Panc1 (cell line): ENCODE measurements around the gene BFSP1. TPM values are rescaled to one million over a fixed set of nuclear protein-coding genes. Genes with fewer than 3 reads are reported as not detected.

ENCODE experiments used
- ATAC-seq: fragments of 200-7000 bp; cut with Tn5 transposase; 2 replicates; pipeline ENCODE4 v1.9.1; 2020; ENCODE audit warnings: mild to moderate bottlenecking, moderate library complexity
- BruUV-seq: library from RNA; stranded (reverse); fragments of 400-500 nt; replicated peaks from 2 replicates; lab custom pipeline; 2021; lab: Mats Ljungman, UMichigan
- CTCF ChIA-PET: fragments of 300-600 bp; sonication (Branson Sonifier 250); formaldehyde crosslinking; loops from one replicate; lab custom pipeline; 2022; ENCODE audit warnings: antibody characterized with exemption; lab: Charles Lee
- POLR2A ChIA-PET: fragments of 300-600 bp; sonication (Branson Sonifier 250); formaldehyde crosslinking; loops from one replicate; lab custom pipeline; 2022; ENCODE audit warnings: antibody characterized with exemption; lab: Charles Lee
- DNase-seq: peaks from one replicate; pipeline ENCODE4 v3.0.0-alpha.2; 2010; ENCODE audit warnings: low read depth, low spot score
- H3K27ac ChIP-seq: 2 replicates; pipeline ENCODE4 v1.5.1; 2011; ENCODE audit warnings: mild to moderate bottlenecking, low read length, inconsistent platforms
- H3K27me3 ChIP-seq: fragments of 200-500 bp; sonication (Bioruptor generic); 2 replicates; pipeline ENCODE4 v1.6.0; 2014; ENCODE audit warnings: low read length, inconsistent platforms; ENCODE audit not compliant: control insufficient read depth, insufficient read depth
- H3K36me3 ChIP-seq: fragments of 200-500 bp; sonication (Bioruptor generic); 2 replicates; pipeline ENCODE4 v1.5.1; 2014; ENCODE audit warnings: inconsistent platforms, mild to moderate bottlenecking, low read length, moderate library complexity; ENCODE audit not compliant: control insufficient read depth, insufficient read depth
- H3K4me1 ChIP-seq: 2 replicates; pipeline ENCODE4 v1.5.1; 2011; ENCODE audit warnings: inconsistent platforms, mild to moderate bottlenecking, low read length, moderate library complexity; ENCODE audit not compliant: control insufficient read depth, insufficient read depth
- H3K4me3 ChIP-seq, 2 experiments: 2 replicates each; pipeline ENCODE4 v1.5.1; 2011 to 2012; ENCODE audit warnings: low read depth in 2 of 2, low read length in 2 of 2, mild to moderate bottlenecking in 2 of 2, inconsistent platforms in 1 of 2, moderate library complexity in 1 of 2
- H3K9me3 ChIP-seq: fragments of 200-500 bp; sonication (Bioruptor generic); 2 replicates; pipeline ENCODE4 v1.5.1; 2014; ENCODE audit warnings: low read depth, mild to moderate bottlenecking, inconsistent platforms, low read length, moderate library complexity; ENCODE audit not compliant: control insufficient read depth, insufficient read depth
- POLR2AphosphoS5 ChIP-seq: IDR thresholded peaks from 2 replicates; pipeline ENCODE4 v1.6.1; 2012; ENCODE audit warnings: mild to moderate bottlenecking, low read depth, low read length, moderate library complexity
- SIN3A ChIP-seq: IDR thresholded peaks from 2 replicates; pipeline ENCODE4 v1.6.1; 2012; ENCODE audit warnings: low read depth, mild to moderate bottlenecking, low read length, moderate library complexity, borderline replicate concordance; ENCODE audit not compliant: insufficient read depth
- TCF7L2 ChIP-seq: IDR thresholded peaks from 2 replicates; pipeline ENCODE4 v1.6.1; 2011; ENCODE audit warnings: mild to moderate bottlenecking, low read depth, low read length, inconsistent platforms
- in situ Hi-C: cut with HindIII; loops from 2 replicates; pipeline ENCODE4 v1.10.0; 2016; ENCODE audit warnings: low sequenced_read_pairs, low pct_unique_long_range_greater_than_20kb
- intact Hi-C: fragments of 100-400 bp; cut with micrococcal nuclease; formaldehyde crosslinking; loops from one replicate; pipeline ENCODE4 v1.10.0; 2022; ENCODE audit not compliant: unreplicated experiment
- total RNA-seq: library from RNA; stranded (reverse); gene quantifications from one replicate; pipeline ENCODE4 v1.2.1, GENCODE V29; 2021; ENCODE audit not compliant: unreplicated experiment
- TF ChIP-seq, protein P1 (sequence below): fragments of 450-650 bp; IDR thresholded peaks from 2 replicates; pipeline ENCODE4 v1.5.1; 2017; ENCODE audit warnings: mild to moderate bottlenecking
- TF ChIP-seq, protein P2 (sequence below), 2 experiments: IDR thresholded peaks; 2 replicates each; pipeline ENCODE4 v1.6.1; 2011 to 2012; ENCODE audit warnings: low read depth in 2 of 2, control low read depth in 1 of 2, low read length in 1 of 2, mild to moderate bottlenecking in 1 of 2, moderate library complexity in 1 of 2; ENCODE audit not compliant: insufficient read depth in 1 of 2

Gene BFSP1
- total RNA-seq, 1 experiment from 2014 or later, result 6.9 TPM

GRCh38 chr20:17502105-17502504, 29.1 kb downstream of the BFSP1 start:
- Histone ChIP-seq H3K4me3 (no peak overlapping the region), H3K36me3 (no peaks in the 10 kb centered on the region), H3K4me1 (peaks cover 13% of the 10 kb centered on the region; the same call in 1 of the 2 replicates), H3K27me3 (no peaks in the 10 kb centered on the region), H3K9me3 (no peaks in the 10 kb centered on the region), H3K27ac (no peak overlapping the region)
- DNase-seq (no peak), ATAC-seq (no peak)
- intact Hi-C loops (loop anchor here (10.0 kb wide), 1 partner anchor 493 kb away; no protein-coding TSS in a partner anchor), in situ Hi-C loops (no loop called here)
- no peak for TF ChIP-seq POLR2AphosphoS5
- TF ChIP-seq, protein P1, sequence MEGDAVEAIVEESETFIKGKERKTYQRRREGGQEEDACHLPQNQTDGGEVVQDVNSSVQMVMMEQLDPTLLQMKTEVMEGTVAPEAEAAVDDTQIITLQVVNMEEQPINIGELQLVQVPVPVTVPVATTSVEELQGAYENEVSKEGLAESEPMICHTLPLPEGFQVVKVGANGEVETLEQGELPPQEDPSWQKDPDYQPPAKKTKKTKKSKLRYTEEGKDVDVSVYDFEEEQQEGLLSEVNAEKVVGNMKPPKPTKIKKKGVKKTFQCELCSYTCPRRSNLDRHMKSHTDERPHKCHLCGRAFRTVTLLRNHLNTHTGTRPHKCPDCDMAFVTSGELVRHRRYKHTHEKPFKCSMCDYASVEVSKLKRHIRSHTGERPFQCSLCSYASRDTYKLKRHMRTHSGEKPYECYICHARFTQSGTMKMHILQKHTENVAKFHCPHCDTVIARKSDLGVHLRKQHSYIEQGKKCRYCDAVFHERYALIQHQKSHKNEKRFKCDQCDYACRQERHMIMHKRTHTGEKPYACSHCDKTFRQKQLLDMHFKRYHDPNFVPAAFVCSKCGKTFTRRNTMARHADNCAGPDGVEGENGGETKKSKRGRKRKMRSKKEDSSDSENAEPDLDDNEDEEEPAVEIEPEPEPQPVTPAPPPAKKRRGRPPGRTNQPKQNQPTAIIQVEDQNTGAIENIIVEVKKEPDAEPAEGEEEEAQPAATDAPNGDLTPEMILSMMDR, result no peak
- no peak for TF ChIP-seq SIN3A
- TF ChIP-seq, protein P2, sequence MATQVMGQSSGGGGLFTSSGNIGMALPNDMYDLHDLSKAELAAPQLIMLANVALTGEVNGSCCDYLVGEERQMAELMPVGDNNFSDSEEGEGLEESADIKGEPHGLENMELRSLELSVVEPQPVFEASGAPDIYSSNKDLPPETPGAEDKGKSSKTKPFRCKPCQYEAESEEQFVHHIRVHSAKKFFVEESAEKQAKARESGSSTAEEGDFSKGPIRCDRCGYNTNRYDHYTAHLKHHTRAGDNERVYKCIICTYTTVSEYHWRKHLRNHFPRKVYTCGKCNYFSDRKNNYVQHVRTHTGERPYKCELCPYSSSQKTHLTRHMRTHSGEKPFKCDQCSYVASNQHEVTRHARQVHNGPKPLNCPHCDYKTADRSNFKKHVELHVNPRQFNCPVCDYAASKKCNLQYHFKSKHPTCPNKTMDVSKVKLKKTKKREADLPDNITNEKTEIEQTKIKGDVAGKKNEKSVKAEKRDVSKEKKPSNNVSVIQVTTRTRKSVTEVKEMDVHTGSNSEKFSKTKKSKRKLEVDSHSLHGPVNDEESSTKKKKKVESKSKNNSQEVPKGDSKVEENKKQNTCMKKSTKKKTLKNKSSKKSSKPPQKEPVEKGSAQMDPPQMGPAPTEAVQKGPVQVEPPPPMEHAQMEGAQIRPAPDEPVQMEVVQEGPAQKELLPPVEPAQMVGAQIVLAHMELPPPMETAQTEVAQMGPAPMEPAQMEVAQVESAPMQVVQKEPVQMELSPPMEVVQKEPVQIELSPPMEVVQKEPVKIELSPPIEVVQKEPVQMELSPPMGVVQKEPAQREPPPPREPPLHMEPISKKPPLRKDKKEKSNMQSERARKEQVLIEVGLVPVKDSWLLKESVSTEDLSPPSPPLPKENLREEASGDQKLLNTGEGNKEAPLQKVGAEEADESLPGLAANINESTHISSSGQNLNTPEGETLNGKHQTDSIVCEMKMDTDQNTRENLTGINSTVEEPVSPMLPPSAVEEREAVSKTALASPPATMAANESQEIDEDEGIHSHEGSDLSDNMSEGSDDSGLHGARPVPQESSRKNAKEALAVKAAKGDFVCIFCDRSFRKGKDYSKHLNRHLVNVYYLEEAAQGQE (IDR thresholded peaks at IDR 0.05; ENCODE audit: insufficient read depth in 1 of 2, low read depth in 2 of 2, low read length in 1 of 2), result no peak
- TF ChIP-seq TCF7L2, result no peak
- CTCF ChIA-PET, result no interaction called here
- no TSS peak for BruUV-seq
- POLR2A ChIA-PET, result no interaction called here

- ChIA-PET CTCF (no interaction called here), POLR2A (no interaction called here)
- no peaks in the 10 kb centered on the region for H3K36me3 ChIP-seq
- in situ Hi-C loops, result no loop called here
- H3K9me3 ChIP-seq, result no peaks in the 10 kb centered on the region
- no peaks in the 10 kb centered on the region for H3K27me3 ChIP-seq
- no peak for DNase-seq
- no TSS peak for BruUV-seq
- H3K27ac ChIP-seq, result no peak overlapping the region
- no peak for TF ChIP-seq POLR2AphosphoS5
- no peak for TF ChIP-seq TCF7L2
- TF ChIP-seq, protein P1, result no peak
- TF ChIP-seq, protein P2 (IDR thresholded peaks at IDR 0.05; ENCODE audit: insufficient read depth in 1 of 2, low read depth in 2 of 2, low read length in 1 of 2), result no peak
- ATAC-seq, result no peak
- intact Hi-C loops, result loop anchor here (10.0 kb wide), 1 partner anchor 493 kb away; no protein-coding TSS in a partner anchor
- H3K4me3 ChIP-seq, result no peak overlapping the region
- peaks cover 13% of the 10 kb centered on the region; the same call in 1 of the 2 replicates for H3K4me1 ChIP-seq
Measured at GRCh38 chr20:17501701-17502100, 29.5 kb downstream of the BFSP1 start.
